Anterior cingulate cortex (tissue), 58 donors: ENCODE data around the gene DIP2C.

Experiments
- DNase-seq, 58 donors: peaks; one replicate each; lab custom pipeline; 2025; lab: John Stamatoyannopoulos, UW

Gene DIP2C

DNA sequence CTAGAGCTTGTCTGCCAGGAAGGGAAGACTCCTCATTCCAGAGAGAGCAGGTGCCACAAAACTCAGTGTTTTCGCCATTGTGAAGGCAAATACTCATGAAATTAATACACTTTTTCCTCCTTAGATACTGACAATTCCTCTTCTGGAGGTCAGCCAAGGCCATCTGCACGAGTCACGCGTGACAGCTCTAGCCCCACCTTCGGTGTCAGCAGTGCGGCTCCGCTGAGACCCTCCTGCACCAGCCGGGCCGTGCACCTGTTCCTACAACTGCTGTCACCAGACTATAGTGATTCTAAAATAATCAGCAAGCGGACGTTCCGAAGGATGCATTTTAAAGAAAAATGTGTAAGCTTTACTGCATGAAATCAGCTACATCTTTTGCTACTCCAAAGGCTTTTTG, 127.7 kb downstream of the DIP2C start:
- no peak for DNase-seq

DNA sequence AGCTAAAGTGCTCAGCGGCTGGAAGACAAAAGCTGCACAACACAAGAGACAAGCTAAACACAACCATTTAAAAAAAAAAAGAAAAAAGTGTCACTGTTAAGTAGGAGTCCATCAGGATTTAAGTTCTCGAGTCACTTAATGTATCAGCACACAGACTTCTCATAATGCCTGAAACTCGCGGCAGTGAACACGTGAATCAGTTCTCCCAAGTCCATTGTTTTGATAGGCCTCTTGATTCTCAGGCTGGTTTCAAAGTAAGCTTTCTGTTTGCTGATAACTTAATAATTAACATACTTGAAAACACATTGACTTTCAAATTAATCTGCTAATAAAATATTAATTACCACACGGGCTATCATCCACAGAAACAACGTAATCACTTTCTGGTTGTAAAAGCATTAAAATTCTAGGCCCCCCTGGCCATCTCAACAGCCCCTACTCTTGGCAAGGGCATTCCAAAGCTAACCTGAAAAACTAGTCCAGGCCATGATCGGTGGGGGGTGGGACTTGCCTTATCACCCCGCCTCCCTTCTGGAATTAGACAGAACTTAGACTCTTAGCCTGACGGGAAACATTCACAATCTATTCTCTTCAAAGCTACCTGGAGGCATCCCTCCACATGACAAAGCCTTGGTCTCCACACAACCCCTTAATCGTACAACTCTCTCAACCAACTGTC, 129.0 kb downstream of the DIP2C start:
- no peak for DNase-seq

DNA sequence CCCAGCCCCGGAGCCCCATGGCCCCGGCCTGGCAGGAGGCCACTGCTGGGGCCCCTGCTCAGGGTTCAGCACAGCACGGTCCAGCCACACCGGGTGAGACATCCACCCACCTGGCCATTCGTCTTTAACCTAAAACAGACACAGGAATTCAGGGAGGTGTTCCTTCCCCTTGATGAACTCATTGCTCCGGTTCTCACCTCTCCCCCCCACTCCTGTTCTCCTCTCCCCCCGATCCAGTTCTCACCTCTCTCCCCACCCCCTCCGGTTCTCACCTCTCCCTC, 129.8 kb downstream of the DIP2C start:
- no peak for DNase-seq

DNA sequence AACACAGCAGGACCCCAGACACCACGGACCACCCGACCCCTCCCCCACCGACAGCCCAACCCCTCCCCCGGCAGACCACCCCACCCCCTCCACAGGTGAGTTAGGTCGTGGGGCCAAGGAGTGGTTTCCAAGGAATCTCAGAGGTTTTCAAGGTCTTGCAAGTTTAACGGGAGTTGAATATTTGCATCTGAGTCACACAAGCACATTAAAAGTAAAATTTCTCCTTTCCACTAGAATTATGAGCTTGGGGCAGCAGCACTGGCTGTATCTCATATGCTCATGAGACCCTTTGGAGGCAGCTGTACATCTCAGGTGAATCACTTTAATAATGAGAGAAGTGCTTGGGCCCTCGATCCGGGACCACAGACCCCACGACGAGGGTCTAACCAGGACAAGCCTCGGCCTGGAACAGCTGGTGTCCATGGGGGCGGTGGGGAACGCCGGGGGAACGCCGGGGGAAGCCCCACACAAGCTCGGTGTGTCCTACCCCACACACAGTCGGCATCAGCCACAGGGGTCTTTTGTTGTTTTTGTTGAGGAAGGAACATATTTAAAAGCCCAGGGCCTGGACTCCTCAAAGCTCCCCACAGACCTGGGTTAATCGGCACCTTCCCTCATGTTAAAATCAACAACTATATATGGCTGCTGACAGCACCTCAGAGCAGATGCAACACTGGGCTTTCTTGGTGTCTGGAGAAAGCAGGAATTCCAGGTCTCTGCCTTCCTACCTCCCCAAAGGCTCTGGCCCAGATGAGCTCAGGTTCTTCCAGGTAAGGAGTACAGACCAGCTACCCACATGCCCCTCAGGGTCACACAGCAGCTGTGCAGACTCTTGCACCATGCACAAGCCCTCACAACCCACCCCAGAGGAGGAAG, 130.3 kb downstream of the DIP2C start:
- DNase-seq = no peak

DNA sequence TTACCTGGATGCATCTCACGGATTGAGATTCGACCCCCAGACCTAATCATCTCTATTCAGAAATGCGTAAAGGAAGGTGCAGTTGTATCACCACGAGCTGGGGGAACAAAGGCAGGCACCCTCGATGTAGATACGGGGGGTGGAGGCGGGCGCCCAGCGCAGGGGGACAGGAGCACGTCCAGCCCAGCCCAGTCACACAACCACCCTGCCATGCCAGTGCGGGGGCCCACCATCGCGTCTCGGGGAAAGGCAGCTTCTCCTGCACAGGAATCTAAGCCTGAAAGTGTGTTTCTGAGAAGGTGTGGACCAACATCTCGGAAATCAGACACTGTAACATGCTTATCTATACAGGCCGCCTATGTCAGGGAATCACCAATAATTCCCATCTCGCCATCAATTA, 131.1 kb downstream of the DIP2C start:
- DNase-seq = no peak

DNA sequence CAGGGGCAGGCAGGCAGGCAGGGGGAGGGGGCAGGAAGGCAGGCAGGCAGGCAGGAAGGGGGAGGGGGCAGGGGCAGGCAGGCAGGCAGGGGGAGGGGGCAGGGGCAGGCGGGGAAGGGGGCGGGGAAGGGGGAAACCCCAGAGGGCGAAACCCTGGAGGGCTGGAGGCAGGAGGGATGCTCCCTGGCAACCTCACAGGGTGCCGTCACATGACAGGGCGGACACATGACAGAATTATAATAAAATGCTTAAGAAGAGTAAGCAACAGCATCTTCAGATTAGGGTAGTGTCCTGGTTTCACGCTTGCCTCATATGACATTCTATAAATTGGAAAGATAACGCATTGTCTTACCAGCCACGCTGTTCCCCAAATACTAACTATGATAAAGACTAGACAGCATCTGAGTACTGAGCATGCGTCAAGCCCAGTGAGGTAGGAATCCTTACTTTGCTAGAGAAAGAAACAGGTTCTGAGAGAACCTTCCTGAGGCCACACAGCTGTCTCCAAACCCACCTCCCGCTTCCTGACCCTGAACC, 131.6 kb downstream of the DIP2C start:
- DNase-seq = no peak

DNA sequence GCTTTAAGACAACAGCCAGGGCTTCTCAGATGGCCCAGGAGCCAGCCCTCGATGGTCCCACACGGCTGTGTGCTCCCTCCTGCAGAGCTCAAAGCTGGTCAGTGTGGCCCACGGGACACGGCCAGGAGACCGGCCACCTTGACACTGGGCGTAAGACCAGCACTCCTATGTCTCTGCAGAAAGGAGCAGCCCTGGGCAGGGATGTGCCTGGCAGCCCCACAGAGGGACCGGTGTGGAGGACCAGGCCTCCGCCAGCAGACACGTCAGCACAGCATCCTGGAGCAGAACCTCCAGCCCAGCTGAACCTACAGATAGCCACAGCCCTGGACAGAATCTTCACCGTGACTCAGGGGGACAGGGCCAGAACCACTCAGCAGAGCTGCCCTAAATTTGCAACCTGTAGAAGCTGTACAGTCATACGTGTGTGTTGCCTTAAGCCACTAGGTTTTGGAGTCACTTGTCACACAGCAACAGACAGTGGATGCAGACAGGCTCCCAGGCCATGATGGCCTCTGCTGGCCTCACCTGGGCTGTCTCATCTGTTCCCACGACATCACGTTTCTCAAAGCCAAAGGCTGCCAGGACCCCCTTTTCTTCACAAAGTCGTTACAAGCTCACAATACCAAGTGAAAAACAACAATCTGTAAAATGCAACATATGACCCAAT, 132.4 kb downstream of the DIP2C start:
- no peak for DNase-seq

DNA sequence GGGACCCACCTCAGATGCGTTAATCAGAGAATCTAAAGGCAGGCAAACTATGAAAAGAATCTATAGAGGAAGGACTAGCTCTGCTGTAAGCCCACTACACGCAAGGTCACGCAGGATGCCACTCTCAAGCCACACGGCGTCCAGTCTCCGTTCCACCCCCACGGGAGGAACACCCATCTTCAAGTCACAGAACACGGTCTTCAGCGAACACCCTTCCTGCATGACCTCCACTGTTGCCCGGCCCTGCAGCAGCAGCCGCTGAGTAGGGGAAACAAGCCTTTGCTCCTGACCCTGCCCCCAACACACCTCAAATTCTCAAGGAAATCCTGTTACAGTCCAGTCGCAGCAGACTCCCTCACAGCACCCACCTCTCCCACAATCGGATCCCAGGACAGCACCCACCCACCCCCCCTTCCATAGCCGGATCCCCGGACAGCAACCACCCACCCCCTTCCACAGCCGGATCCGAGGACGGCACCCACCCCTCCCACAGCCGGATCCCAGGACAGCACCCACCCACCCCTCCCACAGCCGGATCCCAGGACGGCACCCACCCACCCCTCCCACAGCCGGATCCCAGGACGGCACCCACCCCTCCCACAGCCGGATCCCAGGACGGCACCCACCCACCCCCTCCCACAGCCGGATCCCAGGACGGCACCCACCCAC, 133.7 kb downstream of the DIP2C start:
- DNase-seq = no peak

DNA sequence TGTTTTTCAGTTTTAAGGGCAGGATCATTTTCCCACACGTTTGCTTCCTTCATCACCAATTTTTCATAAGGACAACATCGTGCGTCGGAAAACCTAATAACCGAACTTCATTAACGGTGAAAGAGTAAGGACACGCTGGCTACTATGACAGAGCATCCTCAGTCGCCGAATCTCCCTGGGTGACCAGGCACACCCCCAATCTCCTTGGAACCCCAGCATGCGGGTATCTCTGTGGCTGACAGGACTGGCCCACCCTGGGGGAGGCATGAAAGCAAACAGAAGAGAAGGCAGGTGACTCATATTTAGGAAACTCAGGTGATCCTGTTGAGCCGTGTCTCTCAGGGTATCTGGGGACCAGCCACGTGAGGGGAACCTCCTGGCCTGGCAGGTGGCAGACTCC, 134.2 kb downstream of the DIP2C start:
- no peak for DNase-seq

DNA sequence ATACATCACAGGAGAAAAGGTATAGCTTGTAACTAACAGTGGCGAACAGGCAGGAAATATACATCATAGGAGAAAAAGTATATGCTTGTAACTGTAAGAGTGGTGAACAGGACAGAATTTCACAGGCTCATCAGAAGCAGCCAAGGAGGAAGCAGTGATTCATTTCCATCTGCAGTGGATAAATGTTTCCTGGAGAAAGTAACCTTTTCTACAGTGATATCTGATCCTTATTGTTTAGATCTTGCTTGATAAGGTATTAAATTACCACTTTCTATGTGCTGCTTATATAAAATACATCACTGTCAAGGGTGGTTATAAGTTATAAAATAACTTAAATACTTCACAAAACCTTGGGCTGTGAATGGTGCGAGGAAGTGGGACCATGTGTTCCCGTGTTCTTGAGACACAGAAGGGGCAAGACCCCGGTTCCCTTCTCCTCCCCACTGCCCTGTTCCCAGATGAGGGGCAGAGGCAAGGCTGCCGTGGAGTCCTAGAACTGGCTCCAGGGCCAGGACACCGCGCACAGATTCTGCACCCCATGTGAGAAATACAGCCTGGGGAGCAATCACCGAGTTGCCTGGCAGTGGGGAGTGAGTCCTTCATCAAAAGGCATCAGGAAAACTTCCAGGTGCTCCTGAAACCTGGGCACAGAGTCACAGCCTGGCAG, 135.2 kb downstream of the DIP2C start:
- no peak for DNase-seq

DNA sequence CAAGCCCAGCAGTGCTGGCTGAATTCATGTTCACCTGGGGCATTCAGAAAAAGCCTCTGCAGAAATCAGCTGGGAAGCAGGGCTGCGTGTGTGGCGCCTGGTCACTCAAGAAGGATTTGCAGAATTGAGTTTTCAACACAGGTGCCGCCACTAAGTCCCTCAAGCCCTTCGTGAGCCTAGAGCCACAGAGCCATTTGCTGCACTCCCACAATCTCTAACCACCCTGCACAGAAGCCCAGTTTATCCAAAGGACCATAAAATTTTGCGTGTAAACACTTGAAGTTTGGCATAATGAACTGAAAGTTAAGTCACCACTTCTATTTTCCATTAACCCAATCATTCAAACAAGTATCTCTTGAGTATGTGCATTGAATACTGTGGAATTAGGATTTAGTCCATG, 136.2 kb downstream of the DIP2C start:
- no peak for DNase-seq

DNA sequence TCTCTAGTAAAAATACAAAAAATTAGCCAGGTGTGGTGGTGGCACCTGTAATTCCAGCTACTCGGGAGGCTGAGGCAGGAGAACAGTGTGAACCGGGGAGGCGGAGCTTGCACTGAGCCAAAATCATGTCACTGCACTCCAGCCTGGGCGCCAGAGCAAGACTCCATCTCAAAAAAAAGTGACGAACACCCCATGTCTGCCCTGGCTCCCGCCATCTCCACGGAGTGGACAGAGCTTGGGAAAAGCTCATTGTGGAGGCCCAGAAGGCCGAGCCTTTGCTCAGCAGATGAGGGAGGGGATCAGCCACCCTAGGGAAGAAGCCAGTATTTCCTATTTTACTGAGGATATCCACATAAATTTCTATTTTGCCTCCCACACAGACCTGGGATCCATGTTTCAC, 136.8 kb downstream of the DIP2C start:
- no peak for DNase-seq

DNA sequence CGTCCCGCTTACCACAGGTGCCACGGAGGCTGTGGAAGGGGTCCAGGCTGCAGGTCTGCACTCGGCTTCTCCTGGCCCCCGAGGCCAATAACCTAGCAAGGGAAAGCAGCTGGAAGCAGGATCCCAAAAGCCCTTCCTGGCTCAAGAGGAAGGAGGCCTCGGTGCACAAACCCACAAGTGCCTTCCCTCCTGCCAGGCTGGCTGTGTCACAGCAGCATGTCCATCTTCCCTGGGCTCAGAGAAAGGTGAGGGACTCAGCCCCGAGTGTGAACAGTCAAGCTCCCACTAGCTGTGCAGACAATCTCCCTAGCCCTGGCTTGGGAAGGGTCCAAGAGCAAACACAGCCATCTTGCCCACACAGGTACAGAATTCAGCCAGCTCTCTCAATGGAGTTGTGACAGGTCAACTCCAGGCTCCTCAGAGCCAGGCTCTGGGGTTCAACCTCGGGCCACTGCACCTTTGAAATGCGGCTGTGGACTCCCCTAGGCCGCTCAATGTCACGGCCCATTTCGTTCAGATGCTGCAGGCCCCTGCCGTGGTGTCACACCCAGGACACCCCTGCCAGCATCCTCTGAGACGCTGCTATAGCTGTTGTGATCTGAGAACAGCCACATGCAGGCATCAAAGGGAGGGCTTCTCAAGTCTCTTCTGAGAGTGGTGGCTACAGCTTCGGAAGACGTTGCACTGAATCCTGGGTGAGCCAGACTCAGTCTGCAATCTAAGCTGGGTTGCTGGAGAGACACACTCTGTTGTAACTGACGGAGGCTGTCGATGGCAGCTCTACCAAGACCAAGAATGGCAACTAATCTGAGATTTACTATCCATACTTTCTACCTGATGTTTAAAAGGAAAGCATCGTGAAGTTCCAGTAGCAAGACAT, 137.9 kb downstream of the DIP2C start:
- DNase-seq = no peak

DNA sequence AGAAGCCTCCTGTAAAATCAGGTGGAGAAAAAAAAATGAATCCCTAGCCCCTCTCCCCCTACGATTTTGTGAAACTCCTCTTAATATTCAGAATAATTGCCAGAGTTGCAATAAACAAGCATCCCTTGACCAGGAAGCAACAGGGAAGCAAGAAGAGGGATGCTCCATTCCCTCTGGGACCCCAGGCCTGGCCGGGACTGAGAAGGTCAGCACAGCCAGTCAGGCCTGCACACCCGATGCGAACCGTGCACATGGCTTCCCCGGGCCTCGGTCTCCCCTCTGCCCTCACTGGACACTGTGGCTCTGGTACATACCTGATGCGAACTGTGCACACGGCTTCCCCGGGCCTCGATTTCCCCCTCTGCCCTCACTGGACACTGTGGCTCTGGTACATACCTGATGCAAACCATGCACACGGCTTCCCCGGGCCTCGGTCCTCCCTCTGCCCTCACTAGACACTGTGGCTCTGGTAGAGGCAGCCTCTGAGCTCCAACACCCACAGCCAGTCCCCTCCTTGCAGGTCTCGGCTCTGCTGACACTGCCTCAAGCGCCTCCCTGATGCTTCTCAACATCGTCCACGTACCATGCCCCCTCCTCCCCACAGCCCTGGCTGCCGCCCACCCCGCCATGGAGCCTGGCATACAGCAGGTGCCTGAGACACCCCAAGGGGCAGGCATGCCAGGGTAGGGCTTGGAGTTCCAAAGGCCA, 138.6 kb downstream of the DIP2C start:
- DNase-seq = no peak

DNA sequence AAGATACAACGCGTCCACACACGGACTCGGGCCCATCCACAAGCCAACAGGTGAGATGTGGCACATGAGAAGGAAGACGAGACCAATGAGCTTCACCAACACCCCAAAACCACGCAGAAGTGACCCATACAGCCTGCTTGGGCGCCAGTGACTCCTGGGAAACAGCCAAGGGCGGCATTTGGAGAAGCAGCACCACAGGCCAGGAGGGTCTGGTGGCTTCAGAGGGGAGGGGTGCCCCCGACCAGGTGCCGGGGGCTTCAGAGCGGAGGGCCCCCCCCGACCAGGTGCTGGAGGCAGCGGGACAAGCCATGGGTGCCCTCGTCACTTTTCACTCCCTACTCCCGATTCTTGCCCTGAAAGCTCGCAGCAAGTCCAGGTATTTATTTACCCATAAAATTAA, 140.1 kb downstream of the DIP2C start:
- no peak for DNase-seq

DNA sequence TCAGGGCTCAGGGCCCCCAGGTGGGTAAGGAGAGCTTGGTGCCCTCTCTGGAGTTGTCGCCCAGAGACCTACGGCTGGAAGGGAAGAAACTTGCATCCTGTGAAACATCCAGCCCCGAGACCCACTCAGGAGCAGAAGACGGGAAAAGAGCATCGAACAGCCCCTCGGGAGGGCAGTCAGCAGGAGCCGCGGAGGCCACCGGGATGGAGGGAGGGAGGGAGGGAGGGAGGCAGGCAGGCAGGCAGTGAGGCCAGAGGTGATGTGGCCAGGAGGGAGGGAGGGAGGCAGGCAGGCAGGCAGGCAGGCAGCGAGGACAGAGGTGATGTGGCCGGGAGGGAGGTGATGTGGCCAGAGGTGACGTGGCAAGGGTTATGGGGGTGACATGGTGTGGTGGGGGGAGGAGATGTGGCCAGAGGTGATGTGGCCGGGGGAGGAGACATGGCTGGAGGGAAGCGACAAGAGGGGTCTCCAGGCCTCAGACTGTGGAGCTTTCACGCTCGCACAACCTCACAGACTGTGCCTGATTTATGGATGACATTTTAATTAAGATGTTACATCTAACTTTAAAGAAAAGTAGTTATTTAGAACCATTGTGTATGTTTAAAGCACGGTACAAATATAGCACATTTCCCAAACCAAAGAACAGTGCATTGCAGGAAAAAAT, 141.1 kb downstream of the DIP2C start:
- no peak for DNase-seq

DNA sequence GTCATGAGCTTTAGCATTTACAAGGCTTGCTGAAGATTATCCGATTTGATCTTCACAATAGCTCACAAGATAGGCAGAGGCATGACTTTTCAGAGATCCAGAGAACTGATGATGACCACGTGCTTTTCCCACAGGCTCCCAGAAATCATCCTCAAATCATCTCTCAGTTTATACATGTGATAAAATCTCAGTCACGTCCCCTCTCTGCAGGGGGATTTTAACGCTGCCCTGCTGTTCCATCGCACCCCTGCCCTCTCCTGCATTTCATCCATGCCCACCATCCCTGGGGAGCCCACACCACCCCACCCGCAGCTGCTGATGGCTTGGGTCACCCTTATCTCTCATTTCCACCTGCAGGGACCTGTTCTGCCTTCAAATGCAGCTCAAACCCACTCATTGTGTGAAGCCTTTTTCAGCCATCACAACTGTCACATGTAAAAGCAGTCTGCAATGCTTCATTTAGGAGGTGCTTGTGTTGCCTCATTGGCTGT, 141.8 kb downstream of the DIP2C start:
- DNase-seq = no peak

DNA sequence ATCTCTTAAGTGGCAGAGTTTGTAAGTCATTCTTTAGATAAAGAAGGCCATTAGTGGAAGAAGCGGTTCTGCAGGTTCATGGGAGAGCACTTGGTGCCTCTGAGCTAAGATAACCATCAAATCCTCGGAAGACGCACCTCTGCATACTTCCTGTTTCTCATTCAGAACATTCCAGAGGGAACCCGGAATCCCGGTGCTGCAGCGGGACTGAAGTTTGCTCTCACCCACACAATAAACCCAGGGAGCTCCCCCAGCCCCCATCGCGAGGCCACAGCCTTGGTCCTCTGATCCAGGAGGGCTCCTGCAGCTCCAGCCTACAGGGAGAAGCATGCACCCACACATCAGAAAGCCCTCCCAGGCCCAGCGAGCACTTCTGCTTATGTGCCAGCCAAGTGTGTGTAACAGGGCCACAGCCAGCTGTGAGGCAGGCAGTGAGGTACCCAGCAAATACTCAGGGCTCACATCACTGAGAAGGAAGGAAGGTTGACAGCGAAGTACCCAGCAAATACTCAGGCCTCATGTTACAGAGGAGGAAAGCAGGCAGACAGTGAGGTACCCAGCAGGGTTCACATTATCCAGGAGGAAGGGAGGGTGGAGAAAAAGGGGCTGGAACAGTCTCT, 142.4 kb downstream of the DIP2C start:
- no peak for DNase-seq
